Stimulated activated CD4-positive, alpha-beta T cell treated with anti-CD3 and anti-CD28 coated beads, TNF-alpha, amount 100 ng/mL, for 4 hours (primary cell): ENCODE results near the gene MAN2A2.
"Not testable (repeated sequence)": the region's sequence is repeated elsewhere in the genome, so short reads cannot be mapped to it uniquely, and the experiment has no call there.

Source experiments
- DNase-seq, 3 experiments: peaks; one replicate each; pipeline ENCODE4 v3.0.0-alpha.2; 2020; ENCODE audit warnings: low read depth in 3 of 3

The MAN2A2 gene

GRCh38 chr15:90883976-90884718 is 19.0 kb upstream of the MAN2A2 start, which contains the start of gene FES:
Gene FES, plus strand, starts transcription at chr15:90884504. Its CDS starts 542 bp downstream, at chr15:90885046.
- no peak for DNase-seq

- no peak for DNase-seq
Measured at GRCh38 chr15:90884719-90885431, 18.2 kb upstream of the MAN2A2 start.

- peak; percentile 56 to 77 (median 72) for DNase-seq
Measured at GRCh38 chr15:90885432-90886290, 17.4 kb upstream of the MAN2A2 start.

- no peak for DNase-seq
Measured at GRCh38 chr15:90886291-90886614, 16.8 kb upstream of the MAN2A2 start.

GRCh38 chr15:90887037-90887481 is 16.0 kb upstream of the MAN2A2 start:
- no peak for DNase-seq

GRCh38 chr15:90889313-90889730 is 13.8 kb upstream of the MAN2A2 start:
- no peak for DNase-seq

- DNase-seq: no peak
Measured at GRCh38 chr15:90889736-90890456, 13.2 kb upstream of the MAN2A2 start.

- DNase-seq: no peak
Measured at GRCh38 chr15:90890839-90891238, 12.3 kb upstream of the MAN2A2 start.

GRCh38 chr15:90891346-90891949 is 11.7 kb upstream of the MAN2A2 start:
- DNase-seq: no peak

GRCh38 chr15:90892023-90892422 is 11.1 kb upstream of the MAN2A2 start:
- no peak for DNase-seq

- no peak for DNase-seq
Measured at GRCh38 chr15:90892498-90893174, 10.5 kb upstream of the MAN2A2 start.

GRCh38 chr15:90893175-90894090 is 9.7 kb upstream of the MAN2A2 start:
- no peak for DNase-seq

GRCh38 chr15:90895571-90896117 is 7.5 kb upstream of the MAN2A2 start:
- no peak for DNase-seq

GRCh38 chr15:90897131-90897655 is 5.9 kb upstream of the MAN2A2 start:
- not testable (repeated sequence) for DNase-seq

GRCh38 chr15:90901175-90902039 is 1.7 kb upstream of the MAN2A2 start:
- DNase-seq: no peak

GRCh38 chr15:90902040-90902839 is 862 bp upstream of the MAN2A2 start:
- DNase-seq: peak; percentile 46 to 55 (median 50)
